Left cardiac atrium (tissue), 4 donors: ENCODE measurements around the gene AMOT. TPM values are rescaled to one million over a fixed set of nuclear protein-coding genes. Genes with fewer than 3 reads are reported as not detected.
A peak's percentile ranks its signal among the peaks of the same experiment; 100 is the strongest.
"Not testable (repeated sequence)": the region's sequence is repeated elsewhere in the genome, so short reads cannot be mapped to it uniquely, and the experiment has no call there.

ENCODE experiments used
- ATAC-seq, 2 donors: fragments of 200-7000 bp; cut with Tn5 transposase; one replicate each; pipeline ENCODE4 v1.9.1; 2020; ENCODE audit warnings: mild to moderate bottlenecking in 2 of 2, moderate library complexity in 2 of 2
- DNase-seq: peaks from one replicate; pipeline ENCODE4 v3.0.0-alpha.2; 2020
- intact Hi-C, 2 donors: fragments of 100-400 bp; cut with DNase I; formaldehyde crosslinking; loops; one replicate each; pipeline versions ENCODE4 v1.14.1 to v1.15.1; 2022 to 2023
- long read RNA-seq: library from polyadenylated mRNA; unstranded; transcript quantifications from one replicate; pipeline ENCODE4 v2.0.0, GENCODE V29; 2021
- total RNA-seq, 2 donors: library from RNA; stranded (reverse); fragmentation: NEBNext Ultra II Directional; extraction: Animal tissue kit (Norgen Biotek cat#: 25700); gene quantifications; one replicate each; pipeline ENCODE4 v1.2.1, GENCODE V29; 2021
- donor health status: DM: no; HTN: yes; CAD: no.
- donor health status: DM: no; HTN: yes; CAD: no; lungs with severe emphysema.
- donor health status: DM: yes; HTN: yes; CAD: no.
- donor health status: Dilated cardiomyopathy.

Gene AMOT
- total RNA-seq: 10 to 100 TPM in 1 of 2 donors, 1 to 10 TPM in 1; 6.9 to 18.9 TPM
- long read RNA-seq: 0 reads

GRCh38 chrX:112840382-112841113 is at the start of gene AMOT:
TSS of gene AMOT (minus strand) at chrX:112840831. CDS start at chrX:112823126, 17,705 bp downstream.
- intact Hi-C loops: no loop called here
- ATAC-seq: peak; percentile 92 to 99
- peak; percentile 80 for DNase-seq

- intact Hi-C loops: no loop called here
- DNase-seq (no peak), ATAC-seq (no peak)
These were observed 48.8 kb upstream of the AMOT start for GRCh38 chrX:112889400-112889799.

GRCh38 chrX:112888916-112889315 is 48.3 kb upstream of the AMOT start:
- peak in 1 of 2 donors; percentile 67 for ATAC-seq
- no peak for DNase-seq
- intact Hi-C loops: no loop called here

- DNase-seq: no peak
- intact Hi-C loops: no loop called here
- no peak for ATAC-seq
These were observed 37.1 kb upstream of the AMOT start for GRCh38 chrX:112877771-112878173.

- intact Hi-C loops: no loop called here
- ATAC-seq (no peak), DNase-seq (no peak)
These were observed 34.0 kb upstream of the AMOT start for GRCh38 chrX:112874614-112875013.

GRCh38 chrX:112874175-112874574 is 33.5 kb upstream of the AMOT start:
- DNase-seq (no peak), ATAC-seq (no peak)
- intact Hi-C loops: no loop called here

- ATAC-seq: no peak
These were observed 28.0 kb upstream of the AMOT start for GRCh38 chrX:112868586-112868985.

GRCh38 chrX:112867570-112867969 is 26.9 kb upstream of the AMOT start:
- intact Hi-C loops: no loop called here
- ATAC-seq (no peak), DNase-seq (no peak)

More at GRCh38 chrX:112868586-112868985, 28.0 kb upstream of the AMOT start:
- intact Hi-C loops: no loop called here
- no peak for DNase-seq

- no peak for ATAC-seq
- no peak for DNase-seq
- intact Hi-C loops: no loop called here
These were observed 25.5 kb upstream of the AMOT start for GRCh38 chrX:112866175-112866574.

- DNase-seq: no peak
- no peak for ATAC-seq
- intact Hi-C loops: no loop called here
These were observed 24.9 kb upstream of the AMOT start for GRCh38 chrX:112865464-112866025.

GRCh38 chrX:112863850-112864249 is 23.2 kb upstream of the AMOT start:
- DNase-seq (no peak), ATAC-seq (no peak)
- intact Hi-C loops: no loop called here

- DNase-seq (no peak), ATAC-seq (no peak)
- intact Hi-C loops: no loop called here
These were observed 16.8 kb upstream of the AMOT start for GRCh38 chrX:112857478-112857878.

GRCh38 chrX:112854901-112855300 is 14.3 kb upstream of the AMOT start:
- intact Hi-C loops, DNase-seq, ATAC-seq: not testable (repeated sequence)

GRCh38 chrX:112852851-112853250 is 12.2 kb upstream of the AMOT start:
- intact Hi-C loops: no loop called here
- DNase-seq: no peak
- no peak for ATAC-seq

GRCh38 chrX:112851806-112852205 is 11.2 kb upstream of the AMOT start:
- intact Hi-C loops: no loop called here
- ATAC-seq: peak; percentile 65 to 68
- DNase-seq: no peak

- DNase-seq: no peak
- ATAC-seq: no peak
- intact Hi-C loops: no loop called here
These were observed 10.6 kb upstream of the AMOT start for GRCh38 chrX:112851161-112851779.

- peak in 1 of 2 donors; percentile 39 for ATAC-seq
- DNase-seq: no peak
- intact Hi-C loops: no loop called here
These were observed 8.4 kb upstream of the AMOT start for GRCh38 chrX:112849016-112849415.

GRCh38 chrX:112846782-112847181 is 6.2 kb upstream of the AMOT start:
- ATAC-seq (no peak), DNase-seq (no peak)

GRCh38 chrX:112846187-112846586 is 5.6 kb upstream of the AMOT start:
- intact Hi-C loops: no loop called here
- no peak for ATAC-seq
- no peak for DNase-seq

More at GRCh38 chrX:112846782-112847181, 6.2 kb upstream of the AMOT start:
- intact Hi-C loops: no loop called here

- DNase-seq: no peak
- intact Hi-C loops: no loop called here
- no peak for ATAC-seq
These were observed 3.6 kb upstream of the AMOT start for GRCh38 chrX:112844250-112844649.

- DNase-seq (no peak), ATAC-seq (no peak)
- intact Hi-C loops: no loop called here
These were observed 1.2 kb upstream of the AMOT start for GRCh38 chrX:112841820-112842157.
